GM12874 (cell line): ENCODE measurements around the gene COMMD3.

ENCODE experiments used
- CTCF ChIP-seq: IDR thresholded peaks from 2 replicates; pipeline ENCODE4 v1.5.1; 2011; ENCODE audit warnings: low read depth, mild to moderate bottlenecking, control low read depth, low read length, moderate library complexity; ENCODE audit not compliant: insufficient read depth

Gene COMMD3

GRCh38 chr10:22341926-22342196 is 25.7 kb downstream of the COMMD3 start:
- no peak for TF ChIP-seq CTCF

GRCh38 chr10:22342421-22342820 is 26.2 kb downstream of the COMMD3 start:
- no peak for TF ChIP-seq CTCF

- TF ChIP-seq CTCF, result no peak
These were observed 27.5 kb downstream of the COMMD3 start for GRCh38 chr10:22343731-22344130.

GRCh38 chr10:22344249-22344648 is 28.1 kb downstream of the COMMD3 start:
- no peak for TF ChIP-seq CTCF

GRCh38 chr10:22344781-22345300 is 28.7 kb downstream of the COMMD3 start:
- no peak for TF ChIP-seq CTCF

GRCh38 chr10:22345301-22346095 is 29.3 kb downstream of the COMMD3 start, which contains the start of gene SPAG6:
Gene SPAG6 (plus strand): TSS chr10:22345496. CDS start chr10:22345612, 116 bp downstream.
- no peak for TF ChIP-seq CTCF

GRCh38 chr10:22346096-22346661 is 30.0 kb downstream of the COMMD3 start:
- no peak for TF ChIP-seq CTCF
